SU-DHL-6 (cell line): ENCODE results near the gene AGPAT3.

Experiments
- H2AFZ ChIP-seq: fragments of 200-600 bp; sonication (generic); 2 replicates; pipeline ENCODE4 v1.6.1; 2014; ENCODE audit warnings: low read depth, mild to moderate bottlenecking, moderate library complexity, mixed read lengths, antibody characterized with exemption, low read length; ENCODE audit not compliant: severe bottlenecking
- H3F3A ChIP-seq: fragments of 200-600 bp; shearing (Covaris generic); 2 replicates; pipeline ENCODE4 v1.6.0; 2016; ENCODE audit warnings: antibody characterized with exemption, mild to moderate bottlenecking; ENCODE audit not compliant: insufficient read depth
- H3K27ac ChIP-seq: fragments of 200-600 bp; sonication (generic); 2 replicates; pipeline ENCODE4 v1.5.1; 2016; ENCODE audit warnings: low read depth, mild to moderate bottlenecking, low read length, moderate library complexity, mixed read lengths
- H3K27me3 ChIP-seq: fragments of 200-600 bp; sonication (generic), shearing (Covaris generic); 2 replicates; pipeline ENCODE4 v1.6.0; 2014; ENCODE audit warnings: mild to moderate bottlenecking, low read length
- H3K36me3 ChIP-seq: fragments of 200-600 bp; sonication (generic); 2 replicates; pipeline ENCODE4 v1.6.1; 2014; ENCODE audit warnings: mild to moderate bottlenecking, low read length, mixed read lengths
- H3K4me2 ChIP-seq: fragments of 300-600, 200-600 bp; shearing (Covaris generic), sonication (generic); 2 replicates; pipeline ENCODE4 v1.6.0; 2014; ENCODE audit warnings: low read length, low read depth, mild to moderate bottlenecking; ENCODE audit not compliant: poor library complexity, severe bottlenecking
- H3K4me3 ChIP-seq: fragments of 200-600 bp; sonication (generic); 2 replicates; pipeline ENCODE4 v1.5.1; 2014; ENCODE audit warnings: antibody characterized with exemption, low read length, mild to moderate bottlenecking, mixed read lengths; ENCODE audit not compliant: insufficient read depth, poor library complexity, severe bottlenecking
- H3K79me2 ChIP-seq: fragments of 200-600 bp; sonication (generic); 2 replicates; pipeline ENCODE4 v1.6.1; 2014; ENCODE audit warnings: mild to moderate bottlenecking, low read length, moderate library complexity; ENCODE audit not compliant: insufficient read depth
- H3K9ac ChIP-seq: fragments of 200-600 bp; sonication (generic); 2 replicates; pipeline ENCODE4 v1.7.0; 2014; ENCODE audit warnings: mild to moderate bottlenecking, low read length
- H3K9me2 ChIP-seq: fragments of 200-600 bp; sonication (generic); replicated peaks from 2 replicates; pipeline ENCODE4 v1.6.1; 2014; ENCODE audit warnings: low read length; ENCODE audit not compliant: insufficient read depth
- H3K9me3 ChIP-seq: fragments of 200-600 bp; sonication (generic); 2 replicates; pipeline ENCODE4 v1.6.1; 2014; ENCODE audit warnings: low read length, mixed read lengths; ENCODE audit not compliant: insufficient read depth
- H4K20me1 ChIP-seq: fragments of 200-600 bp; sonication (generic); 2 replicates; pipeline ENCODE4 v1.6.1; 2014; ENCODE audit warnings: low read depth, mild to moderate bottlenecking, antibody characterized with exemption, low read length, moderate library complexity, mixed read lengths
- EZH2phosphoT487 ChIP-seq: fragments of 200-600 bp; sonication (generic), shearing (Covaris generic); conservative IDR thresholded peaks from 2 replicates; pipeline ENCODE4 v1.6.1; 2018; ENCODE audit warnings: mild to moderate bottlenecking, antibody characterized with exemption, low read length, moderate library complexity, mixed read lengths
- TF ChIP-seq, protein P1 (sequence below): fragments of 200-600 bp; sonication (generic); IDR thresholded peaks from one replicate; pipeline ENCODE4 v1.5.1; 2017; ENCODE audit warnings: antibody characterized with exemption, mild to moderate bottlenecking, low read length, moderate library complexity; ENCODE audit not compliant: insufficient read depth, poor library complexity, severe bottlenecking

Gene AGPAT3

GRCh38 chr21:43959231-43960116 is 94.5 kb downstream of the AGPAT3 start:
- no peak for TF ChIP-seq EZH2phosphoT487
- TF ChIP-seq, protein P1, sequence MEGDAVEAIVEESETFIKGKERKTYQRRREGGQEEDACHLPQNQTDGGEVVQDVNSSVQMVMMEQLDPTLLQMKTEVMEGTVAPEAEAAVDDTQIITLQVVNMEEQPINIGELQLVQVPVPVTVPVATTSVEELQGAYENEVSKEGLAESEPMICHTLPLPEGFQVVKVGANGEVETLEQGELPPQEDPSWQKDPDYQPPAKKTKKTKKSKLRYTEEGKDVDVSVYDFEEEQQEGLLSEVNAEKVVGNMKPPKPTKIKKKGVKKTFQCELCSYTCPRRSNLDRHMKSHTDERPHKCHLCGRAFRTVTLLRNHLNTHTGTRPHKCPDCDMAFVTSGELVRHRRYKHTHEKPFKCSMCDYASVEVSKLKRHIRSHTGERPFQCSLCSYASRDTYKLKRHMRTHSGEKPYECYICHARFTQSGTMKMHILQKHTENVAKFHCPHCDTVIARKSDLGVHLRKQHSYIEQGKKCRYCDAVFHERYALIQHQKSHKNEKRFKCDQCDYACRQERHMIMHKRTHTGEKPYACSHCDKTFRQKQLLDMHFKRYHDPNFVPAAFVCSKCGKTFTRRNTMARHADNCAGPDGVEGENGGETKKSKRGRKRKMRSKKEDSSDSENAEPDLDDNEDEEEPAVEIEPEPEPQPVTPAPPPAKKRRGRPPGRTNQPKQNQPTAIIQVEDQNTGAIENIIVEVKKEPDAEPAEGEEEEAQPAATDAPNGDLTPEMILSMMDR: no peak
- H3K27me3 ChIP-seq: no peaks in the 10 kb centered on the region
- H3K9me3 ChIP-seq: no peaks in the 10 kb centered on the region
- H3K36me3 ChIP-seq: no peaks in the 10 kb centered on the region
- no peak overlapping the region for H3K4me2 ChIP-seq
- H3K9me2 ChIP-seq: no peaks in the 10 kb centered on the region
- no peak overlapping the region for H3K27ac ChIP-seq
- H3F3A ChIP-seq: no peaks in the 10 kb centered on the region
- no peak overlapping the region for H3K4me3 ChIP-seq
- no peaks in the 10 kb centered on the region for H4K20me1 ChIP-seq
- no peak overlapping the region for H2AFZ ChIP-seq
- H3K79me2 ChIP-seq: no peaks in the 10 kb centered on the region
- H3K9ac ChIP-seq: no peak overlapping the region

DNA sequence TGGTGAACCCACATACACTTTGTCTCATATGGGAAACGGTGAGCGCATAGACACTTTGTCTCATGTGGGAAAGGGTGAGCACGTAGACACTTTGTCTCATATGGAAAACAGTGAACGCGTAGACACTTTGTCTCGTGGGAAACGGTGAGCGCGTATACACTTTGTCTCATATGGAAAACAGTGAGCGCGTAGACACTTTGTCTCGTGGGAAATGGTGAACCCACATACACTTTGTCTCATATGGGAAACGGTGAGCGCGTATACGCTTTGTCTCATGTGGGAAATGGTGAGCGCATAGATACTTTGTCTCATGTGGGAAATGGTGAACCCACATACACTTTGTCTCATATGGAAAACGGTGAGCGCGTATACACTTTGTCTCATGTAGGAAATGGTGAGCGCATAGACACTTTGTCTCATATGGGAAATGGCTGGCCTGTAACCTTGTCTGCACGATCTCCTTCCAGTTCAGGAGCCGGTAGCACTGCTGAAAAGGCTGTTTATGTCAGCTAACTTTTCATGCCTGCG is 96.4 kb downstream of the AGPAT3 start:
- no peak for TF ChIP-seq EZH2phosphoT487
- TF ChIP-seq, protein P1: no peak
- Histone ChIP-seq H3K27ac (no peak overlapping the region), H3F3A (no peaks in the 10 kb centered on the region), H3K4me3 (no peak overlapping the region), H3K4me2 (no peak overlapping the region), H3K9ac (no peak overlapping the region), H4K20me1 (no peaks in the 10 kb centered on the region), H2AFZ (no peak overlapping the region), H3K36me3 (no peaks in the 10 kb centered on the region), H3K9me2 (no peaks in the 10 kb centered on the region), H3K9me3 (no peaks in the 10 kb centered on the region), H3K27me3 (no peaks in the 10 kb centered on the region), H3K79me2 (no peaks in the 10 kb centered on the region)

GRCh38 chr21:43965911-43966585 is 101.0 kb downstream of the AGPAT3 start:
- Histone ChIP-seq H3K27me3 (no peaks in the 10 kb centered on the region), H2AFZ (no peak overlapping the region), H3K4me3 (no peak overlapping the region), H3K79me2 (no peaks in the 10 kb centered on the region), H4K20me1 (no peaks in the 10 kb centered on the region), H3K27ac (no peak overlapping the region), H3K9me3 (no peaks in the 10 kb centered on the region), H3K36me3 (no peaks in the 10 kb centered on the region), H3K9ac (no peak overlapping the region), H3K4me2 (no peak overlapping the region), H3F3A (no peaks in the 10 kb centered on the region), H3K9me2 (no peaks in the 10 kb centered on the region)
- TF ChIP-seq EZH2phosphoT487: no peak
- TF ChIP-seq, protein P1: no peak
